ENCODE measurements around the gene ZNHIT6. TPM values are rescaled to one million over a fixed set of nuclear protein-coding genes. Genes with fewer than 3 reads are reported as not detected.

The ZNHIT6 gene
- polyA plus RNA-seq, 4 donors, result 2.5 to 25.3 (median 6.5) TPM

- DNase-seq (no peak), FAIRE-seq (no peak)
- Histone ChIP-seq H3K4me3 (ENCODE audit: low read depth in 1 of 3, low read length in 3 of 3) (no peak overlapping the region), H3K27ac (ENCODE audit: low read depth in 1 of 3, low read length in 2 of 3) (no peak overlapping the region), H3K9me3 (ENCODE audit: control insufficient read depth in 2 of 2, insufficient read depth in 1 of 2, low read depth in 1 of 2, low read length in 1 of 2) (peaks cover 0 to 14% of the 10 kb centered on the region in 2 donors), H3K27me3 (ENCODE audit: control insufficient read depth in 3 of 3, insufficient read depth in 3 of 3, low read length in 3 of 3) (no peaks in the 10 kb centered on the region), H3K4me1 (ENCODE audit: control insufficient read depth in 3 of 3, insufficient read depth in 2 of 3, low read depth in 1 of 3, low read length in 2 of 3) (no peaks in the 10 kb centered on the region), H3K36me3 (ENCODE audit: control insufficient read depth in 3 of 3, insufficient read depth in 2 of 3, low read depth in 1 of 3, low read length in 3 of 3) (no peaks in the 10 kb centered on the region)
- WGBS, 3 donors, result 74 to 86% (median 79%) methylated on average over 1 of the region's 1 CpG
Measured at GRCh38 chr1:85623061-85623471, 85.2 kb downstream of the ZNHIT6 start.

GRCh38 chr1:85621430-85621829, 86.8 kb downstream of the ZNHIT6 start:
- Histone ChIP-seq H3K27me3 (ENCODE audit: control insufficient read depth in 3 of 3, insufficient read depth in 3 of 3, low read length in 3 of 3) (no peaks in the 10 kb centered on the region), H3K4me1 (ENCODE audit: control insufficient read depth in 3 of 3, insufficient read depth in 2 of 3, low read depth in 1 of 3, low read length in 2 of 3) (no peaks in the 10 kb centered on the region), H3K4me3 (ENCODE audit: low read depth in 1 of 3, low read length in 3 of 3) (no peak overlapping the region), H3K9me3 (ENCODE audit: control insufficient read depth in 2 of 2, insufficient read depth in 1 of 2, low read depth in 1 of 2, low read length in 1 of 2) (peaks cover 0 to 14% of the 10 kb centered on the region in 2 donors), H3K27ac (ENCODE audit: low read depth in 1 of 3, low read length in 2 of 3) (no peak overlapping the region), H3K36me3 (ENCODE audit: control insufficient read depth in 3 of 3, insufficient read depth in 2 of 3, low read depth in 1 of 3, low read length in 3 of 3) (no peaks in the 10 kb centered on the region)
- no peak for FAIRE-seq
- DNase-seq, result no peak
- WGBS, 3 donors, result 93 to 97% (median 94%) methylated on average over 1 of the region's 1 CpG

GRCh38 chr1:85617633-85618100, 90.6 kb downstream of the ZNHIT6 start:
- H3K9me3 ChIP-seq (ENCODE audit: control insufficient read depth in 2 of 2, insufficient read depth in 1 of 2, low read depth in 1 of 2, low read length in 1 of 2), result peaks cover 0 to 11% of the 10 kb centered on the region in 2 donors
- WGBS, 3 donors, result 72 to 84% (median 82%) methylated on average over 3 of the region's 3 CpGs

GRCh38 chr1:85616736-85617135, 91.5 kb downstream of the ZNHIT6 start:
- H3K4me1 ChIP-seq (ENCODE audit: control insufficient read depth in 3 of 3, insufficient read depth in 2 of 3, low read depth in 1 of 3, low read length in 2 of 3), result peaks cover 0 to 21% (median 0%) of the 10 kb centered on the region in 3 donors
- no peaks in the 10 kb centered on the region for H3K36me3 ChIP-seq (ENCODE audit: control insufficient read depth in 3 of 3, insufficient read depth in 2 of 3, low read depth in 1 of 3, low read length in 3 of 3)
- no peak overlapping the region for H3K4me3 ChIP-seq (ENCODE audit: low read depth in 1 of 3, low read length in 3 of 3)
- peaks cover 0 to 3% of the 10 kb centered on the region in 2 donors for H3K9me3 ChIP-seq (ENCODE audit: control insufficient read depth in 2 of 2, insufficient read depth in 1 of 2, low read depth in 1 of 2, low read length in 1 of 2)
- WGBS, 3 donors, result 85 to 94% (median 88%) methylated on average over 3 of the region's 3 CpGs
- no peak overlapping the region for H3K27ac ChIP-seq (ENCODE audit: low read depth in 1 of 3, low read length in 2 of 3)
- no peaks in the 10 kb centered on the region for H3K27me3 ChIP-seq (ENCODE audit: control insufficient read depth in 3 of 3, insufficient read depth in 3 of 3, low read length in 3 of 3)
- FAIRE-seq (no peak), DNase-seq (no peak)

More at GRCh38 chr1:85617633-85618100, 90.6 kb downstream of the ZNHIT6 start:
- no peak overlapping the region for H3K4me3 ChIP-seq (ENCODE audit: low read depth in 1 of 3, low read length in 3 of 3)
- DNase-seq (no peak), FAIRE-seq (no peak)
- no peaks in the 10 kb centered on the region for H3K27me3 ChIP-seq (ENCODE audit: control insufficient read depth in 3 of 3, insufficient read depth in 3 of 3, low read length in 3 of 3)
- no peak overlapping the region for H3K27ac ChIP-seq (ENCODE audit: low read depth in 1 of 3, low read length in 2 of 3)
- H3K4me1 ChIP-seq (ENCODE audit: control insufficient read depth in 3 of 3, insufficient read depth in 2 of 3, low read depth in 1 of 3, low read length in 2 of 3), result peaks cover 0 to 12% (median 0%) of the 10 kb centered on the region in 3 donors
- no peaks in the 10 kb centered on the region for H3K36me3 ChIP-seq (ENCODE audit: control insufficient read depth in 3 of 3, insufficient read depth in 2 of 3, low read depth in 1 of 3, low read length in 3 of 3)

- Histone ChIP-seq H3K27me3 (ENCODE audit: control insufficient read depth in 3 of 3, insufficient read depth in 3 of 3, low read length in 3 of 3) (no peaks in the 10 kb centered on the region), H3K27ac (ENCODE audit: low read depth in 1 of 3, low read length in 2 of 3) (no peak overlapping the region), H3K9me3 (ENCODE audit: control insufficient read depth in 2 of 2, insufficient read depth in 1 of 2, low read depth in 1 of 2, low read length in 1 of 2) (peaks cover 0 to 3% of the 10 kb centered on the region in 2 donors), H3K4me1 (ENCODE audit: control insufficient read depth in 3 of 3, insufficient read depth in 2 of 3, low read depth in 1 of 3, low read length in 2 of 3) (peaks cover 0 to 23% (median 0%) of the 10 kb centered on the region in 3 donors), H3K4me3 (ENCODE audit: low read depth in 1 of 3, low read length in 3 of 3) (peak overlapping the region in 1 of 3 donors; percentile 16), H3K36me3 (ENCODE audit: control insufficient read depth in 3 of 3, insufficient read depth in 2 of 3, low read depth in 1 of 3, low read length in 3 of 3) (no peaks in the 10 kb centered on the region)
- WGBS, 3 donors, result 39 to 68% (median 57%) methylated on average over 9 to 11 of the region's 11 CpGs
- DNase-seq (no peak), FAIRE-seq (no peak)
Measured at GRCh38 chr1:85616364-85616705, 91.9 kb downstream of the ZNHIT6 start.

- Histone ChIP-seq H3K36me3 (ENCODE audit: control insufficient read depth in 3 of 3, insufficient read depth in 2 of 3, low read depth in 1 of 3, low read length in 3 of 3) (no peaks in the 10 kb centered on the region), H3K27ac (ENCODE audit: low read depth in 1 of 3, low read length in 2 of 3) (no peak overlapping the region), H3K27me3 (ENCODE audit: control insufficient read depth in 3 of 3, insufficient read depth in 3 of 3, low read length in 3 of 3) (no peaks in the 10 kb centered on the region), H3K9me3 (ENCODE audit: control insufficient read depth in 2 of 2, insufficient read depth in 1 of 2, low read depth in 1 of 2, low read length in 1 of 2) (no peaks in the 10 kb centered on the region), H3K4me1 (ENCODE audit: control insufficient read depth in 3 of 3, insufficient read depth in 2 of 3, low read depth in 1 of 3, low read length in 2 of 3) (peaks cover 0 to 23% (median 0%) of the 10 kb centered on the region in 3 donors), H3K4me3 (ENCODE audit: low read depth in 1 of 3, low read length in 3 of 3) (peak overlapping the region in 1 of 3 donors; percentile 16)
- no peak for FAIRE-seq
- 30 to 40% (median 35%) methylated on average over 34 to 49 of the region's 49 CpGs for WGBS, 3 donors
- DNase-seq, result peak in 1 of 2 donors; percentile 59
Measured at GRCh38 chr1:85615586-85616363, 92.5 kb downstream of the ZNHIT6 start.

GRCh38 chr1:85612704-85613361, 95.4 kb downstream of the ZNHIT6 start:
- Histone ChIP-seq H3K27me3 (ENCODE audit: control insufficient read depth in 3 of 3, insufficient read depth in 3 of 3, low read length in 3 of 3) (no peaks in the 10 kb centered on the region), H3K27ac (ENCODE audit: low read depth in 1 of 3, low read length in 2 of 3) (peak overlapping the region in 1 of 3 donors; percentile 72), H3K36me3 (ENCODE audit: control insufficient read depth in 3 of 3, insufficient read depth in 2 of 3, low read depth in 1 of 3, low read length in 3 of 3) (no peaks in the 10 kb centered on the region), H3K4me1 (ENCODE audit: control insufficient read depth in 3 of 3, insufficient read depth in 2 of 3, low read depth in 1 of 3, low read length in 2 of 3) (peaks cover 0 to 31% (median 0%) of the 10 kb centered on the region in 3 donors), H3K9me3 (ENCODE audit: control insufficient read depth in 2 of 2, insufficient read depth in 1 of 2, low read depth in 1 of 2, low read length in 1 of 2) (no peaks in the 10 kb centered on the region), H3K4me3 (ENCODE audit: low read depth in 1 of 3, low read length in 3 of 3) (no peak overlapping the region)
- DNase-seq, result peak; percentile 58 to 79
- 36 to 49% (median 44%) methylated on average over 6 of the region's 6 CpGs for WGBS, 3 donors
- FAIRE-seq, result no peak

- DNase-seq (no peak), FAIRE-seq (no peak)
- Histone ChIP-seq H3K36me3 (ENCODE audit: control insufficient read depth in 3 of 3, insufficient read depth in 2 of 3, low read depth in 1 of 3, low read length in 3 of 3) (no peaks in the 10 kb centered on the region), H3K4me3 (ENCODE audit: low read depth in 1 of 3, low read length in 3 of 3) (no peak overlapping the region), H3K4me1 (ENCODE audit: control insufficient read depth in 3 of 3, insufficient read depth in 2 of 3, low read depth in 1 of 3, low read length in 2 of 3) (peaks cover 0 to 40% (median 0%) of the 10 kb centered on the region in 3 donors), H3K9me3 (ENCODE audit: control insufficient read depth in 2 of 2, insufficient read depth in 1 of 2, low read depth in 1 of 2, low read length in 1 of 2) (no peaks in the 10 kb centered on the region), H3K27ac (ENCODE audit: low read depth in 1 of 3, low read length in 2 of 3) (no peak overlapping the region), H3K27me3 (ENCODE audit: control insufficient read depth in 3 of 3, insufficient read depth in 3 of 3, low read length in 3 of 3) (no peaks in the 10 kb centered on the region)
- WGBS, 3 donors, result 81 to 93% (median 88%) methylated on average over 5 of the region's 5 CpGs
Measured at GRCh38 chr1:85611856-85612255, 96.4 kb downstream of the ZNHIT6 start.
